Activated CD8-positive, alpha-beta memory T cell treated with anti-CD3 and anti-CD28 coated beads for 4 hours (primary cell): ENCODE measurements around the gene MINDY2.
"Not testable (repeated sequence)": the region's sequence is repeated elsewhere in the genome, so short reads cannot be mapped to it uniquely, and the experiment has no call there.

Source experiments
- DNase-seq, 2 donors: peaks; one replicate each; pipeline ENCODE4 v3.0.0-alpha.2; 2020; ENCODE audit warnings: low read depth in 2 of 2

The MINDY2 gene

DNA sequence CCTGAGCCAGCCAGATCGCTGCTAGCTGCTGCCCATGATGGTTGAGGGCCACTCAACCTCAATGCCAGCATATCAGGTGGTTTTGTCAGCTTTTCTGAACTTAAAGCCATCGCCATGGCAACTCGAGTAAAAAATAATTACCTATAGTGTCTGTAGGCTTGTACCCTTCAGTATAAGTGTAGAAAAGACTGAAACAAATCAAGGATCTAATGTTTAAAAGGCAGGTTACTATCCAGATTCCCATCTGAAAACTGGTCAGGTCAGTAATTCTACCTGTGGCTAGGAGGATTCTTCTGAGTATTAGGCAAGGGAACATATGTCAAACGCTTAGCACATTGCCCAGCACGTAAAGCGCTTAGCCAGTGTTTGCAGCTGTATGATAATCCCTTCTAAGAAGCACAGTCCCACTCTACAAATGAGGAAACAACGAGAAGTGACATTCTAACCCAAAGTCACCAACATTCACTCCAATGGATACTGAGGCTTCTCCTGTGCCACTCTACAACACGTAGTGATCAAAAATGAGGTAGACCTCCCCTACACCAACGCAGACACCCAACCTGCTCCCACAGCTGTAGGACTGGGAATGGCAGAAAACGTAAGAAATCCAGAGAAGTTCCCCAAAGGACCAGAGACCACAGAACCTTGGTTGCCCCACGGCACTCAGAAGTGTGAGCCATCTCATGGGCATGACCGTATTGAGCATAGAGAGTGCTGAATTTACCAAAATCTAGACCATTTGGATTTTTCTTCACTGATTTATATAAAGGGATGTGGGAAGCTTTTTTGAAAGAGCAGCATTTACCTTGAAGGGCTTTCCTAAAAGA, 107.1 kb downstream of the MINDY2 start:
- no peak for DNase-seq

DNA sequence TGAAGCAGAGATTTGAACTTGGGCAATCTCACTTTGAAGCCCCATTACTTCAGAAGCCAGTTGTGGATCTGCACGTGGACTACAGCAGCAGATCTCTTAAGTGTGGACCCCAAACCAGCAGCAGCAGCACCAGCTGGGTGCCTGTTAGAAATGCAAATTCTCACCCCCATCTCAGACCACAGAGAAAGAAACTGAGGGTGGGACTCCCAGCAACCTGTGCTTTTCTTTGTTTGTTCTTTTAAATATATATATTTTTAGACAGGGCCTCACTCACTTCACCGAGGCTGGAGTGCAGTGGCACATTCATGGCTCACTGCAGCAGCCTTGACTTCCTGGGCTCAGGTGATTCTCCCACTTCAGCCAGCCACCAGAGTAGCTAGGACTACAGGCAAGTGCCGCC, 109.2 kb downstream of the MINDY2 start:
- DNase-seq, result no peak

DNA sequence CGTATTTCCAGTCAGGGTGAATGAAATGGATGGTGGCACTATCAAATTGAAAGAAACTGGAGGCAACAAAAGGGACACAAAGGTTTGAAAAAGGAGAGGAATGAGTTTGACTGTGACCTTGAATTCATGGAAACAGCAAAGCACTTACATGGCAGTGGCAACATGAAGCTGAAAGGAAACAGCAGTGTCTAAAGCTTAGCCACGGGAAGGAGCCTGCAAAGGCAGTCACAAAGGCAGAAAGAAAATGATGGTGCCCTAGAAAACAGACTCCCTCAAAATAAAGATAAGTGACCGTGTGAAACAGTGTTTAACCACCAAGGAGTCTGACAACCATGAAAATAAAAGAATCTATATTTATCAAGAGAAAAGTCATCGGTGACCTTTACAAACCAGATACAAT, 111.1 kb downstream of the MINDY2 start:
- DNase-seq, result no peak

DNA sequence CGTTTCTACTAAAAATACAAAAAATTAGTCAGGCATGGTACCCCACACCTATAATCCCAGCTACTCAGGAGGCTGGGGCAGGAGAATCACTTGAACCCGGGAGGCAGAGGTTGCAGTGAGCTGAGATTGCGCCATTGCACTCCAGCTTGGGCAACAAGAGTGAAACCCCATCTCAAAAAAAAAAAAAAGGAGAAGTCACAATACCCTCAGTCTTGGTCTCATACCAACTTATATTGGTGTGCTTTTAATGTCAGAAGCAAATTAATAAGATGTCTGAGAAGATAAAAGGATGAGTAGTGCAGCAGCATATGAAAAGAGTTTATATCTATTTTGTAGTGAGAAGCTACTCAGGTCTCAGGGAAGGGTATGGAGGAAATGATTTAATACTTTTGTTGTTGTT, 112.8 kb downstream of the MINDY2 start:
- DNase-seq, result not testable (repeated sequence)

DNA sequence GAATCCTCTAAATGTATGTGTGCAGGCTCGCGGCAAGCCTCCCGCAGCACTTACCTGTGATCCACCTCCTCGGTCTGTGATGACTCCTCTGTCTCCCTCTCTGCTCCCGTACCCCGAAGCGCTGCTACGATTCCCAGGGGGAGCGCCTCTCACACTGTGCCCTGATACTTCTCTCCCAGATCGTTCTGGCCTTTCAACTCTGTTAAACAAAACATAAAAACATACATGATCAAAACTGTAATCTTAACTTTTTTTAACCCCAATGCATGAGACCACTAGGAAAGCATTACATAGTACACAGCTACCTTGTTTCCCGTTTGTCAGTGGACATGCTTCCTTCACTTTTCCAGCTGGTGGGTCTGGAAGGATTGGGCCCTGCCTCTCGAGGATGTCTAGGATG, 115.8 kb downstream of the MINDY2 start:
- DNase-seq, result no peak

DNA sequence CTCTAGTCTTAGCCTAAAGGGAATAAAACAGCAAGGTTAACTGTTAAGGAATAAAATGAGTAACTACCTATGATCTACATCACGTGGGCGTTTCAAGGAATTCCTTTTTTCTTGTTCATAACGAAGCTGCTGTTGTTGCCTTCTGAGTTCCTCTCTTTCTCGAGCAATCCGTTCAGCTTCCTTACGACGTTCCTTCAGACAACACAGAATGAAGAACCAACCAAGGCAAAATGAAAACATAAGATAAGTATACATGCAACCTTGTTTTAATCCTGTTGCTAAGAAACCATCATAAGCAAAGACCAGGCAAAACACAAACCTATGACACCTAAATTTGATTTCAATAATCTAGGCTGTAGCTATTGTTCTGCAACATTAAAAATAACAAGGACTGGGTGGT, 118.3 kb downstream of the MINDY2 start:
- no peak for DNase-seq

DNA sequence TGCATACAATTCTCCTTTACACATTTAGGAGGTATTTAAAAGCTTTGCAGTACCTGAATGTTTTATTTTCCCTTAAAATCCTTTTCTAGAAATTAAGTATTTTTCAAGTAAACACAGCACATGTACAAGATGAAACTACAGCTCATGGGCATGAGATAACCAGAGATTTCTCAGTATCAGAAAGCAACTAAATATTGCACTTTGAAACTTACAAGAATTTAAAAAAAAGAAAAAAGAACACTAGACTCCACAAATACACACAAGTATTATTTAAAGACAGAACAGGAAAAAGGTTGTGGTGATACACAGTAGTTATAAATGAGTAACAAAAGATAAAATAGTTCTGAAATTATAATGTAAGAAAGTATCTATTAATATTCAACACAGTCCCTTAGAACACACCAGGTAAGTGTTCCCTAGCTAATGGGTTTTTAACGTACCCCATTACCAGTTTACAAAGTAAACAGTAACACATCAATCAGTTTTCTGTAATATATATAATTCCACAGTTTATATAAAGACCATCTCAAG, 127.1 kb downstream of the MINDY2 start:
- DNase-seq, result no peak

DNA sequence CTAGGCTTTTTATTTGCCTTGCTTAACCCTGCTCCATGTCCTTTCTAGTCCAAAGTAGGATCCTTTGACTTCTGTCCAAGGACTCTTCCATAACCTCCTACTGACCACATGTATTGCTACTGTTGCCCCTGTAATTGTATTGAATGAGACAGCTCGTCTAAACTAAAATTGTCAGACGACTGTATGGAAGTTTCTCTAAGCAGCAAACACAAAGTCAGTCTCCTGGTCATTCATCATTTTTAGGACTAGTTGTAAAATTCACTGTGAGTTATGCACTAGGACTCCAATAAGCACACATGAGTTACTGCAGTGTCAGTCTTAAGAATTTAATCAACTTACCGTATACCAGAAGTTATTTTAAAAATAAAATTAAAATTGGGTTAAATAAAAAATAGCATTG, 129.5 kb downstream of the MINDY2 start:
- no peak for DNase-seq

DNA sequence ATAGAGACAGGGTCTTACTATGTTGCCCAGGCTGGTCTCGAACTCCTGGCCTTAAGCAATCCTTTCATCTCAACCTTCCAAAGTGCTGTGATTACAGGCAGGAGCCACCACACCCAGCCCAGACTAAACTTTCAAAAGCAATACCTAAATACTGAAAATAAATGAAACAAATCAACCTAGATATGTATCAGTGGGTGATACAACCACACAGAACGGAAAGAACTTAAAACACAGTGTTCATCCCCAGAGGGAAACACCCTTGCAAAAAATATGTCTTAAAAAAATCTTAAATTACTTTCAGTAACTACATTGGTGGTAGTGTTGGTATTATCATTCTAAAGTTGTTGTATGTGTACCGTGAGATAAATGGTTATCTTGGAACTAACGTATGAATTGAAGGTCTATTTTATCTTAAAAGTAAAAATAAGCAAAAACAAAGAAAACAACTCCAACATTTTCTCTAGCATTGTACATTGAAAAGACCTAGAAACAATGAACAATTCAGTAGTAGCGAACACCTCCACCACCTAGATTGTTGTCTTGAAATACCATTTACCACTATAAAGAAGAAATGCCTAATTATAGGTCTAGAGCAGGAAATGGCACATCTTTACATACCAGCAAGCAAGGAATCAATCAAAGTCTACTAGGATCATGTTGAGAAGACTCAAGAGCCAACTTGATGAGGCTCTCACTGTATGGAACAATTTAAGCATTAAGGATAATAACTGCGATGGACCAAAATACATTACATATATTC, 137.6 kb downstream of the MINDY2 start:
- DNase-seq, result no peak

DNA sequence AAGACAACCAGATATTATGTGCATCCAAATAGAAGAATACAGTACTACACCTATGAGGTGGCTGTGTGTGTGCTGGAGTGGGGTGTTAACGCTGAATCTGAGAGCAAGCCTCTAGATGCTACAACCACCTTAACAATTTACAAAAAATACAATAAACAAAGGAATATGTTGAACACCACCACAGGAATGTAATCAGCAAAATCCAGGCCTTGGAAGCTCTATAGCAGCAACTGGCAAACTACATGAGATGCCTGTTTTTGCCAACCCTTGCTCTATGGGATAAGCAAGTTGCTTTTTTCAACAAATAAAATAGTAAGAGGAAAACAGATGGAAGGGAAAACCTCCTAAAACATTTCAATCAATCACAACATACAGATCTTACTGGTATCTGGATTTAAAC, 138.5 kb downstream of the MINDY2 start:
- DNase-seq, result no peak

DNA sequence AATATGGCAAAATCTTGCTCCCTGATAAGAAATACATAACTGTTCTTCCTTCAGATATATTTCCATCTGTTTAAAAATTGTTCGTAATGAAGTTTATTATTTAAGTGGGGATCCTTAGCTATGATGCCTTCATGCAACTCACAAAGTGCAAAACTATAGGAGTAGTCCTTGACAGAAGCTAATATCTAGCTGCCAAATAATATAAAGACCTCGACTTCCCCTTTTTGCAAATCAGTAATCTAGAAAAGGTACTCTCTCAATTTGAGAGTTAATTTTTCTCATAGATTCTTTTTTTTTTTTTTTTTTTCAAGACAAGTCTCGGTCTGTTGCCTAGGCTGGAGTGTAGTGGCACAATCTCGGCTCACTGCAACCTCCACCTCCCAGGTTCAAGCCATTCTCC, 139.4 kb downstream of the MINDY2 start:
- DNase-seq, result no peak
